ENCODE data around the gene TLX2. TPM values are rescaled to one million over a fixed set of nuclear protein-coding genes. Genes with fewer than 3 reads are reported as not detected.

TLX2 gene
- total and polyA plus RNA-seq, 5 experiments from 2014 or later: not detected

- Mint-ChIP-seq H3K27me3 (peaks cover 20 to 84% (median 45%) of the 10 kb centered on the region in 5 donors), H3K4me3 (peak overlapping the region; percentile 57 to 80 (median 68)), H3K27ac (no peak overlapping the region), H3K9me3 (peaks cover 0 to 9% (median 0%) of the 10 kb centered on the region in 9 donors), H3K4me1 (peaks cover 26 to 79% (median 73%) of the 10 kb centered on the region in 4 donors), H3K36me3 (peaks cover 15 to 36% (median 31%) of the 10 kb centered on the region in 3 donors)
- ATAC-seq (no peak), DNase-seq (no peak)
- POLR2A ChIA-PET: interaction anchor here (0.6 to 2.5 kb wide), 11 partner anchors 8 to 85 kb away, joined by 3 to 9 read pairs (median 3); partner anchors contain the start of genes AUP1, CCDC142, HTRA2 and MRPL53
These were observed 10.5 kb upstream of the TLX2 start for GRCh38 chr2:74503506-74504475.

- H3K4me1 Mint-ChIP-seq: peaks cover 22 to 74% (median 67%) of the 10 kb centered on the region in 4 donors
- peak overlapping the region in 1 of 10 donors; percentile 71 for H3K27ac Mint-ChIP-seq
- peaks cover 0 to 9% (median 0%) of the 10 kb centered on the region in 9 donors for H3K9me3 Mint-ChIP-seq
- peak overlapping the region in 9 of 10 donors; percentile 21 to 75 (median 57) for H3K4me3 Mint-ChIP-seq
- ATAC-seq (no peak), DNase-seq (no peak)
- peaks cover 15 to 36% (median 31%) of the 10 kb centered on the region in 3 donors for H3K36me3 Mint-ChIP-seq
- POLR2A ChIA-PET: interaction anchor here (0.7 to 2.5 kb wide), 9 partner anchors 9 to 84 kb away, joined by 3 to 9 read pairs (median 4); partner anchors contain the start of genes AUP1, DOK1, HTRA2 and MRPL53
- peaks cover 15 to 77% (median 42%) of the 10 kb centered on the region in 5 donors for H3K27me3 Mint-ChIP-seq
These were observed 9.7 kb upstream of the TLX2 start for GRCh38 chr2:74504591-74504990.

- H3K9me3 Mint-ChIP-seq: peaks cover 0 to 9% (median 0%) of the 10 kb centered on the region in 9 donors
- ATAC-seq (no peak), DNase-seq (no peak)
- H3K4me1 Mint-ChIP-seq: peaks cover 22 to 65% (median 61%) of the 10 kb centered on the region in 4 donors
- H3K27me3 Mint-ChIP-seq: peaks cover 14 to 68% (median 43%) of the 10 kb centered on the region in 5 donors
- POLR2A ChIA-PET: interaction anchor here (1.0 to 2.5 kb wide), 7 partner anchors 10 to 83 kb away, joined by 3 to 17 read pairs (median 5); partner anchors contain the start of genes AUP1, CCDC142, DOK1 and HTRA2
- H3K36me3 Mint-ChIP-seq: peaks cover 15 to 36% (median 31%) of the 10 kb centered on the region in 3 donors
- H3K27ac Mint-ChIP-seq: peak overlapping the region in 1 of 10 donors; percentile 44
- peak overlapping the region in 9 of 10 donors; percentile 4 to 60 (median 33) for H3K4me3 Mint-ChIP-seq
These were observed 8.6 kb upstream of the TLX2 start for GRCh38 chr2:74505448-74506246.

DNA sequence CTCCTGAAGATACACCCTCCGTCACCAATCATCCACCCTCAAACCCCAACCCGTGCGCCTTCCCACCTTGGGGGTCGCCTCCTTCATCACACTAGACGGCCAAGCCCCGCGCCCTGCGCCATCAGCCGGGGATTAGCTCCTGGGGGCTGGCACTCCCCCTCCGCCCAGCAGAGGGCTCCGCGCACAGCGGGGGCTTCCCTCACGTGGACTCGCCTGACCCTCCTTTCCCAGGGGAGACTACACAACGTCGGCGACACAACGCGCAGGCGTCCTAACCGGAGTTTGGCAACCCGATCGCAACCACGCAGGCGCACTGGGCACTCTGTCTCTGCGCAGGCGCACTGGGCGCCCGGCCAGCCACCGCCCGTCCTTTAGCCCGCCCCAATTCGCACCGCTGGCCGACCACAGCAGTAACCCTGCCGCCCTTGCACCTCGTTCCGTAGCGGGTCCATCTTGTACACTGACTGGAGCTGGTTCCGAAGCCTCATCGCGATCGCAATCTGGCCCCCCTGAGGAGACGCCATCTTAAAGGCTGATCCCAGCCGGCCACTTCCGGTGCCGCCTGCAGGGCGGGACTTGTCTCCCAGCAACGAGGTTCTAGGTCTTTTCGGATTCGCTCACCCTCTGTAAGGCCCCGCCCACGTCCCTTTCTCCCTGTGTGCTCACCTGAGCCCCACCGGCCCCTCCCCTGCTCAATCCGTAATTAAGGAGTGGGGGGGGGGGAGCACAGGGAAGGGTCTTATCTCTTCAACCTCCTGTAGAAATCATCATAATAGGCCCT is 6.9 kb upstream of the TLX2 start, which contains the start of gene PCGF1:
Gene PCGF1 (minus strand): TSS at position 551 of the 781 bp plus-strand sequence. CDS start 27 bp downstream, at position 524.
- peak; percentile 92 to 100 (median 98) for DNase-seq
- Mint-ChIP-seq H3K4me3 (peak within 1 kb of the TSS; percentile 95 to 100 (median 99)), H3K27me3 (peaks cover 14 to 64% (median 39%) of the 10 kb centered on the region in 5 donors), H3K4me1 (peaks cover 16 to 58% (median 54%) of the 10 kb centered on the region in 4 donors), H3K27ac (peak within 1 kb of the TSS; percentile 98 to 100 (median 100)), H3K36me3 (peaks cover 15 to 36% (median 31%) of the 10 kb centered on the region in 3 donors), H3K9me3 (peaks cover 0 to 9% (median 0%) of the 10 kb centered on the region in 9 donors)
- ATAC-seq: peak; percentile 88 to 95
- POLR2A ChIA-PET: interaction anchor here (0.6 to 2.9 kb wide), 13 partner anchors 9 to 1330 kb away, joined by 3 to 17 read pairs (median 3); partner anchors contain the start of genes AUP1, CCDC142, HTRA2 and MOGS

DNA sequence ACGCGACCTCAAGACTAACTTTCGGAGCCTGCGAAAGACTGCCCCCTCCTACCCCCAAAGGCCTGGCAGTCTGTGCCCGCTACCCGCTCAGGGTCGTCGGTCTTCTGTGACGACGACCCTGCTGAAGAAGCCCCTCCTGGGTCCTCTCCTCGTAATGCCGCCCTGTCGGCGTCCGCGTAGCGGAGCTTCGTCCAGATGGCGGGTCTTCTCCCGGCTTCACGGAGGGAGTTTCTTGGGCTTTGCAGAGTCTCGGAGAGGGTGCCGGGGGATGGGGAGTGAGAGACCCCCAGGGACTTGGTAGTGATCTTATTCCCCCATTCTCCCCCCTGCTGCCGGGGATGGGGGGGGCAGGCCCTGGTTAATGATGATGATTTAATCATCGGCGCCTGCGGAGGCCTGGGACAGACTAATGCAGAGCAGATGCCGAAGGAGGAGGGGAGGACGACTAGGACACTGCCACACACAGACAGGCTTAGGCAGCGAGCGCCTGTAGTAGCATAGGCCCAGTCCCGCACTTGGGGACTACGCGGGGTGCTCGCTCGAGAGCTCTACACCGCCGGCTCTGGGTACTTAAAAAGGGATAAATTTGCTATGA is 6.2 kb upstream of the TLX2 start:
- POLR2A ChIA-PET: interaction anchor here (1.1 to 2.9 kb wide), 7 partner anchors 9 to 50 kb away, joined by 3 to 17 read pairs (median 5); partner anchors contain the start of genes CCDC142, MOGS, TTC31 and WBP1
- Mint-ChIP-seq H3K36me3 (peaks cover 15 to 36% (median 31%) of the 10 kb centered on the region in 3 donors), H3K27me3 (peaks cover 17 to 64% (median 41%) of the 10 kb centered on the region in 5 donors), H3K9me3 (peaks cover 0 to 9% (median 0%) of the 10 kb centered on the region in 9 donors), H3K27ac (peak overlapping the region; percentile 98 to 100 (median 100)), H3K4me3 (peak overlapping the region; percentile 95 to 100 (median 99)), H3K4me1 (peaks cover 17 to 55% (median 50%) of the 10 kb centered on the region in 4 donors)
- peak; percentile 3 to 11 for ATAC-seq
- no peak for DNase-seq

DNA sequence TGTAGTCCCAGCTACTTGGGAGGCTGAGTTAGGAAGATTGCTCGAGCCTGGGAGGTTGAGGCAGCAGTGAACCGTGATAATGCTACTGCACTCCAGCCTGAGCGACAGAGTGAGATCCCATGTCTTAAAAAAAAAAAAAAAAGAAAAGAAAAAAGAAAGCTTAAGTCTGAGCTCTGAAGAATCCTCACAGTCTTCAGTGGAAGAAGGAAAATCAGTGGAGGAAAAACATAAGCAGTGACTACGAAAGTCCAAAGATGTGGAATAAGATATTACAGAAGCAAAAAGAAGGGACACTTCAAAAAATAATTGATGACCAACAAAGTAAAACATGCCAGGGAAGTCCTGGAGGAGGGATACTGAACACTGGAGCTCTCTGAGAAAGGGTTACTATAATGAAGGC is 4.0 kb upstream of the TLX2 start:
- H3K9me3 Mint-ChIP-seq: peaks cover 0 to 1% (median 0%) of the 10 kb centered on the region in 9 donors
- POLR2A ChIA-PET: interaction anchor here (0.9 to 2.7 kb wide), 4 partner anchors 8 to 52 kb away, joined by 3 to 18 read pairs (median 6); partner anchors contain the start of genes AUP1, CCDC142, HTRA2 and TTC31
- H3K4me1 Mint-ChIP-seq: peaks cover 18 to 42% (median 38%) of the 10 kb centered on the region in 4 donors
- no peak overlapping the region for H3K4me3 Mint-ChIP-seq
- H3K27me3 Mint-ChIP-seq: peaks cover 8 to 52% (median 33%) of the 10 kb centered on the region in 5 donors
- peak overlapping the region in 1 of 10 donors; percentile 10 for H3K27ac Mint-ChIP-seq
- DNase-seq: no peak
- peaks cover 5 to 23% (median 16%) of the 10 kb centered on the region in 3 donors for H3K36me3 Mint-ChIP-seq
- no peak for ATAC-seq

GRCh38 chr2:74511104-74511989 is 2.9 kb upstream of the TLX2 start:
- Mint-ChIP-seq H3K36me3 (peaks cover 4 to 14% (median 8%) of the 10 kb centered on the region in 3 donors), H3K4me1 (peaks cover 22 to 43% (median 40%) of the 10 kb centered on the region in 4 donors), H3K4me3 (peak overlapping the region in 2 of 10 donors; percentile 3 to 21), H3K27me3 (peaks cover 9 to 53% (median 33%) of the 10 kb centered on the region in 5 donors), H3K9me3 (peaks cover 0 to 1% (median 0%) of the 10 kb centered on the region in 9 donors), H3K27ac (no peak overlapping the region)
- POLR2A ChIA-PET: interaction anchor here (0.7 to 2.7 kb wide), 5 partner anchors 7 to 499 kb away, joined by 3 to 18 read pairs (median 5); partner anchors contain the start of genes AUP1 and HTRA2
- no peak for DNase-seq
- no peak for ATAC-seq

GRCh38 chr2:74512744-74513604 is 1.3 kb upstream of the TLX2 start:
- H3K9me3 Mint-ChIP-seq: no peaks in the 10 kb centered on the region
- peaks cover 19 to 35% (median 32%) of the 10 kb centered on the region in 4 donors for H3K4me1 Mint-ChIP-seq
- peak overlapping the region in 8 of 10 donors; percentile 22 to 59 (median 46) for H3K4me3 Mint-ChIP-seq
- peaks cover 0 to 5% (median 0%) of the 10 kb centered on the region in 3 donors for H3K36me3 Mint-ChIP-seq
- DNase-seq: no peak
- POLR2A ChIA-PET: interaction anchor here (0.8 to 1.5 kb wide), 5 partner anchors 9 to 58 kb away, joined by 3 to 5 read pairs (median 3); partner anchors contain the start of genes AUP1, HTRA2 and INO80B
- H3K27ac Mint-ChIP-seq: peak overlapping the region in 2 of 10 donors; percentile 34 to 78
- peaks cover 23 to 58% (median 46%) of the 10 kb centered on the region in 5 donors for H3K27me3 Mint-ChIP-seq
- ATAC-seq: no peak
